Activated CD4-positive, CD25-positive, alpha-beta regulatory T cell treated with anti-CD3 and anti-CD28 coated beads, Interleukin-2, amount 50 U/mL, for 24 hours (primary cell): ENCODE data around the gene EXOSC2.

Experiments used
- ATAC-seq, 2 donors: fragments of 150-1000 bp; cut with Tn5 transposase; one replicate each; pipeline ENCODE4 v1.10.0; 2021; ENCODE audit warnings: mild to moderate bottlenecking in 1 of 2, moderate library complexity in 1 of 2

Gene EXOSC2

GRCh38 chr9:130698514-130698913, 4.9 kb downstream of the EXOSC2 start:
- no peak for ATAC-seq

GRCh38 chr9:130699047-130699446, 5.5 kb downstream of the EXOSC2 start:
- ATAC-seq, result no peak

GRCh38 chr9:130701059-130702022, 7.8 kb downstream of the EXOSC2 start:
- ATAC-seq, result peak; percentile 84 to 86

- no peak for ATAC-seq
Observed at GRCh38 chr9:130703501-130703900, 9.9 kb downstream of the EXOSC2 start.

- ATAC-seq, result peak in 1 of 2 donors; percentile 48
Observed at GRCh38 chr9:130707225-130707976, 13.8 kb downstream of the EXOSC2 start.

GRCh38 chr9:130710822-130711352, 17.3 kb downstream of the EXOSC2 start:
- ATAC-seq, result no peak

GRCh38 chr9:130711469-130711868, 17.9 kb downstream of the EXOSC2 start:
- ATAC-seq, result no peak

GRCh38 chr9:130712564-130713285, 19.1 kb downstream of the EXOSC2 start:
- peak; percentile 98 to 99 for ATAC-seq

- ATAC-seq, result peak in 1 of 2 donors; percentile 0
Observed at GRCh38 chr9:130713286-130713960, 19.8 kb downstream of the EXOSC2 start.

- no peak for ATAC-seq
Observed at GRCh38 chr9:130714586-130715110, 21.1 kb downstream of the EXOSC2 start.

- no peak for ATAC-seq
Observed at GRCh38 chr9:130715270-130715669, 21.7 kb downstream of the EXOSC2 start.

GRCh38 chr9:130718562-130718961, 25.0 kb downstream of the EXOSC2 start:
- no peak for ATAC-seq

- no peak for ATAC-seq
Observed at GRCh38 chr9:130720762-130721161, 27.2 kb downstream of the EXOSC2 start.

- no peak for ATAC-seq
Observed at GRCh38 chr9:130728721-130729120, 35.1 kb downstream of the EXOSC2 start.

- no peak for ATAC-seq
Observed at GRCh38 chr9:130729145-130729544, 35.6 kb downstream of the EXOSC2 start.

- ATAC-seq, result no peak
Observed at GRCh38 chr9:130731355-130731754, 37.8 kb downstream of the EXOSC2 start.

- no peak for ATAC-seq
Observed at GRCh38 chr9:130732136-130732535, 38.6 kb downstream of the EXOSC2 start.

- ATAC-seq, result no peak
Observed at GRCh38 chr9:130732793-130733221, 39.2 kb downstream of the EXOSC2 start.

GRCh38 chr9:130735566-130735965, 42.0 kb downstream of the EXOSC2 start:
- ATAC-seq, result no peak

- no peak for ATAC-seq
Observed at GRCh38 chr9:130736834-130737233, 43.3 kb downstream of the EXOSC2 start.

GRCh38 chr9:130738281-130738680, 44.7 kb downstream of the EXOSC2 start:
- no peak for ATAC-seq

- no peak for ATAC-seq
Observed at GRCh38 chr9:130739081-130739480, 45.5 kb downstream of the EXOSC2 start.
